ENCODE results near the gene SPTBN4.

Gene SPTBN4

GRCh38 chr19:40597329-40597838, 130.6 kb downstream of the SPTBN4 start:
- Histone ChIP-seq H4K20me1 (ENCODE audit: low read depth, low read length) (no peaks in the 10 kb centered on the region), H3K4me3 (ENCODE audit: insufficient read depth, low read length, poor library complexity, severe bottlenecking) (no peak overlapping the region), H3K9me2 (replicated peaks; ENCODE audit: insufficient read depth, low read length) (no peaks in the 10 kb centered on the region), H3F3A (ENCODE audit: insufficient read depth) (peaks cover 4% of the 10 kb centered on the region; the same call in 1 of the 2 replicates), H3K27me3 (ENCODE audit: low read length) (no peaks in the 10 kb centered on the region), H3K9me3 (ENCODE audit: insufficient read depth, low read length) (no peaks in the 10 kb centered on the region), H3K79me2 (ENCODE audit: insufficient read depth, low read length) (no peaks in the 10 kb centered on the region), H3K36me3 (ENCODE audit: low read length) (no peaks in the 10 kb centered on the region), H2AFZ (ENCODE audit: low read depth, low read length, severe bottlenecking) (no peak overlapping the region), H3K4me2 (ENCODE audit: low read depth, low read length, poor library complexity, severe bottlenecking) (no peak overlapping the region), H3K27ac (ENCODE audit: low read depth, low read length) (no peak overlapping the region), H3K9ac (ENCODE audit: low read length) (no peak overlapping the region)
- TF ChIP-seq, protein P1, sequence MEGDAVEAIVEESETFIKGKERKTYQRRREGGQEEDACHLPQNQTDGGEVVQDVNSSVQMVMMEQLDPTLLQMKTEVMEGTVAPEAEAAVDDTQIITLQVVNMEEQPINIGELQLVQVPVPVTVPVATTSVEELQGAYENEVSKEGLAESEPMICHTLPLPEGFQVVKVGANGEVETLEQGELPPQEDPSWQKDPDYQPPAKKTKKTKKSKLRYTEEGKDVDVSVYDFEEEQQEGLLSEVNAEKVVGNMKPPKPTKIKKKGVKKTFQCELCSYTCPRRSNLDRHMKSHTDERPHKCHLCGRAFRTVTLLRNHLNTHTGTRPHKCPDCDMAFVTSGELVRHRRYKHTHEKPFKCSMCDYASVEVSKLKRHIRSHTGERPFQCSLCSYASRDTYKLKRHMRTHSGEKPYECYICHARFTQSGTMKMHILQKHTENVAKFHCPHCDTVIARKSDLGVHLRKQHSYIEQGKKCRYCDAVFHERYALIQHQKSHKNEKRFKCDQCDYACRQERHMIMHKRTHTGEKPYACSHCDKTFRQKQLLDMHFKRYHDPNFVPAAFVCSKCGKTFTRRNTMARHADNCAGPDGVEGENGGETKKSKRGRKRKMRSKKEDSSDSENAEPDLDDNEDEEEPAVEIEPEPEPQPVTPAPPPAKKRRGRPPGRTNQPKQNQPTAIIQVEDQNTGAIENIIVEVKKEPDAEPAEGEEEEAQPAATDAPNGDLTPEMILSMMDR (IDR thresholded peaks at IDR 0.05; ENCODE audit: insufficient read depth, low read length, poor library complexity, severe bottlenecking) = no peak
- TF ChIP-seq EZH2phosphoT487 (conservative IDR thresholded peaks at IDR 0.05; ENCODE audit: low read length) = no peak

- H3F3A ChIP-seq (ENCODE audit: insufficient read depth) = peaks cover 9% of the 10 kb centered on the region
- no peak overlapping the region for H3K27ac ChIP-seq (ENCODE audit: low read depth, low read length)
- H3K36me3 ChIP-seq (ENCODE audit: low read length) = no peaks in the 10 kb centered on the region
- no peak for TF ChIP-seq EZH2phosphoT487 (conservative IDR thresholded peaks at IDR 0.05; ENCODE audit: low read length)
- TF ChIP-seq, protein P1 (IDR thresholded peaks at IDR 0.05; ENCODE audit: insufficient read depth, low read length, poor library complexity, severe bottlenecking) = peak; percentile 93
- H3K9ac ChIP-seq (ENCODE audit: low read length) = no peak overlapping the region
- H2AFZ ChIP-seq (ENCODE audit: low read depth, low read length, severe bottlenecking) = no peak overlapping the region
- no peaks in the 10 kb centered on the region for H3K9me2 ChIP-seq (replicated peaks; ENCODE audit: insufficient read depth, low read length)
- no peak overlapping the region for H3K4me2 ChIP-seq (ENCODE audit: low read depth, low read length, poor library complexity, severe bottlenecking)
- H3K9me3 ChIP-seq (ENCODE audit: insufficient read depth, low read length) = no peaks in the 10 kb centered on the region
- no peak overlapping the region for H3K4me3 ChIP-seq (ENCODE audit: insufficient read depth, low read length, poor library complexity, severe bottlenecking)
- no peaks in the 10 kb centered on the region for H3K27me3 ChIP-seq (ENCODE audit: low read length)
- no peaks in the 10 kb centered on the region for H3K79me2 ChIP-seq (ENCODE audit: insufficient read depth, low read length)
- H4K20me1 ChIP-seq (ENCODE audit: low read depth, low read length) = no peaks in the 10 kb centered on the region
Observed at GRCh38 chr19:40598121-40598917, 131.5 kb downstream of the SPTBN4 start.

DNA sequence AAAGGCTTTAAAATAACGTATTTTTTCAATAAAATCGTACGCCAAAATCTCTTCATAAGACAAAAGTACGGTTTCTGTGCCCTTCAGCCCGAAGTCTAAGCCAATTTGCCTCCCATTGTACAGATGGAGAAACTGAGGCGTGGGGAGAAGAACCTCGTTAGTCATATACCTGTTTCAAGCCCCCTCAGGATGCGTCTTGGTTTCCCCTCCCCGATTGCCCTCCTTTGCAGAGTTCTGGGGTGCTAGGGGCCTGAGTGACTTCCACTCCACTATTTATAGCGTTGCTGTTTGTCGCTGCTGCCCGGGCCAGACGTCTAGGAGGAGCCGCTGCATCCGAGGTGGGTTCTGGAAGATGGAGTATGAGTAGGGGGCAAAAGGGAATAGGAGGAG, 132.1 kb downstream of the SPTBN4 start:
- H3F3A ChIP-seq (ENCODE audit: insufficient read depth) = peaks cover 10% of the 10 kb centered on the region
- H3K27ac ChIP-seq (ENCODE audit: low read depth, low read length) = no peak overlapping the region
- TF ChIP-seq, protein P1 (IDR thresholded peaks at IDR 0.05; ENCODE audit: insufficient read depth, low read length, poor library complexity, severe bottlenecking) = no peak
- TF ChIP-seq EZH2phosphoT487 (conservative IDR thresholded peaks at IDR 0.05; ENCODE audit: low read length) = no peak
- H3K9me2 ChIP-seq (replicated peaks; ENCODE audit: insufficient read depth, low read length) = no peaks in the 10 kb centered on the region
- H3K79me2 ChIP-seq (ENCODE audit: insufficient read depth, low read length) = no peaks in the 10 kb centered on the region
- H3K4me2 ChIP-seq (ENCODE audit: low read depth, low read length, poor library complexity, severe bottlenecking) = no peak overlapping the region
- H4K20me1 ChIP-seq (ENCODE audit: low read depth, low read length) = no peaks in the 10 kb centered on the region
- H3K27me3 ChIP-seq (ENCODE audit: low read length) = no peaks in the 10 kb centered on the region
- no peak overlapping the region for H3K4me3 ChIP-seq (ENCODE audit: insufficient read depth, low read length, poor library complexity, severe bottlenecking)
- H3K9me3 ChIP-seq (ENCODE audit: insufficient read depth, low read length) = no peaks in the 10 kb centered on the region
- no peaks in the 10 kb centered on the region for H3K36me3 ChIP-seq (ENCODE audit: low read length)
- H2AFZ ChIP-seq (ENCODE audit: low read depth, low read length, severe bottlenecking) = no peak overlapping the region
- no peak overlapping the region for H3K9ac ChIP-seq (ENCODE audit: low read length)

All from SU-DHL-6 (cell line).